AG04449 (cell line): Measurements from ENCODE around the gene MGMT.

Experiments
- CTCF ChIA-PET: fragments of 350-600 bp; formaldehyde crosslinking; extraction: SDS; loops from one replicate; lab custom pipeline; 2021; ENCODE audit warnings: antibody characterized with exemption; lab: Yijun Ruan, JAX
- POLR2A ChIA-PET: fragments of 400-600, 350-600 bp; formaldehyde crosslinking; extraction: SDS; loops from one replicate; lab custom pipeline; 2020; ENCODE audit warnings: antibody characterized with exemption, inconsistent platforms; lab: Yijun Ruan, JAX
- DNase-seq: peaks from one replicate; pipeline ENCODE4 v3.0.0-alpha.2; 2010; ENCODE audit warnings: low read depth, low spot score
- H3K4me3 ChIP-seq: 2 replicates; pipeline ENCODE4 v1.5.1; 2011; ENCODE audit warnings: low read depth, mild to moderate bottlenecking, control low read depth, low read length
- TF ChIP-seq, protein P1 (sequence below): IDR thresholded peaks from one replicate; pipeline ENCODE4 v1.5.1; 2011; ENCODE audit warnings: mild to moderate bottlenecking, moderate library complexity, low read length, control low read depth, inconsistent platforms; ENCODE audit not compliant: insufficient read depth; ENCODE audit errors: missing control alignments

Gene MGMT

DNA sequence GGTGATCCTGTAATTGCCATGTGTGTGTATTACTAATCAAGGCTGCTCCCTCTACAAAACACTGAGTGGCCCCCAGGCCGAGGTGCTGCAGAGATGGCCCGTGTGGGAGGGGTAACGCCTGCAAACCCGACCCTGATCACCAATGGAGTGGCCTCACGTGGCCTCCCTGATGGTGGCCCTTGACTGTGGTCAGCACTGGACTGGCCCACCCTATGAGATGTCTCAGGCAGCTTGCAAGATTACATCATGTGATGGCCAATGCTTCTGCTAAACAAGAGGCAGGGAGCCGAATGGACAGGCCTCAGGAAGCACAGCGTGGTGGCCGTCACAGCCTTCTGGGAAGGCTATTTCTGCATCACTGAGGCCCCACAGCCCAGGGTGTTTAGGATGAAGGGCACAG, 186.4 kb downstream of the MGMT start:
- no peak overlapping the region for H3K4me3 ChIP-seq
- ChIA-PET CTCF (no interaction called here), POLR2A (no interaction called here)
- DNase-seq: no peak
- TF ChIP-seq, protein P1, sequence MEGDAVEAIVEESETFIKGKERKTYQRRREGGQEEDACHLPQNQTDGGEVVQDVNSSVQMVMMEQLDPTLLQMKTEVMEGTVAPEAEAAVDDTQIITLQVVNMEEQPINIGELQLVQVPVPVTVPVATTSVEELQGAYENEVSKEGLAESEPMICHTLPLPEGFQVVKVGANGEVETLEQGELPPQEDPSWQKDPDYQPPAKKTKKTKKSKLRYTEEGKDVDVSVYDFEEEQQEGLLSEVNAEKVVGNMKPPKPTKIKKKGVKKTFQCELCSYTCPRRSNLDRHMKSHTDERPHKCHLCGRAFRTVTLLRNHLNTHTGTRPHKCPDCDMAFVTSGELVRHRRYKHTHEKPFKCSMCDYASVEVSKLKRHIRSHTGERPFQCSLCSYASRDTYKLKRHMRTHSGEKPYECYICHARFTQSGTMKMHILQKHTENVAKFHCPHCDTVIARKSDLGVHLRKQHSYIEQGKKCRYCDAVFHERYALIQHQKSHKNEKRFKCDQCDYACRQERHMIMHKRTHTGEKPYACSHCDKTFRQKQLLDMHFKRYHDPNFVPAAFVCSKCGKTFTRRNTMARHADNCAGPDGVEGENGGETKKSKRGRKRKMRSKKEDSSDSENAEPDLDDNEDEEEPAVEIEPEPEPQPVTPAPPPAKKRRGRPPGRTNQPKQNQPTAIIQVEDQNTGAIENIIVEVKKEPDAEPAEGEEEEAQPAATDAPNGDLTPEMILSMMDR: no peak

DNA sequence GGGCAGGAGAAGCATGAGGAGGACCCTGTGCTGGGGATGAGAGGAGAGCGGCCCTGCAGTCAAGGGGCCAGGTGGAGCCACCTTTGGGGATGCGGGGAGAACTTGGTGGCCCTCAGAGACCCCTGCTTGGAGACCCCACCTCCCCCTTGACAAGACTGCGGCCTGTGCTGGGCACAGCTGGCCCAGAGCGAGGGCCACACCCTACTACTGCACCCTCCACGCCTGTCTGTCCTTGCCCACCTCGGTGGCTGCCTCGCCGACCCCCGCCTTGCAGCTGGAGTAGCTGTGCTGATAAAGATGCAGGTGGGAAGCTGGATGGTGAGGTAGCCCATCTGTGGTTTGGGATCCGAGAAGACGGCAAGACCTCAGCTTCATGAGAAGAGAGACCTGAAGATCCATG, 186.8 kb downstream of the MGMT start:
- no peak for DNase-seq
- POLR2A ChIA-PET: no interaction called here
- no peak overlapping the region for H3K4me3 ChIP-seq
- TF ChIP-seq, protein P1: no peak
- CTCF ChIA-PET: no interaction called here

DNA sequence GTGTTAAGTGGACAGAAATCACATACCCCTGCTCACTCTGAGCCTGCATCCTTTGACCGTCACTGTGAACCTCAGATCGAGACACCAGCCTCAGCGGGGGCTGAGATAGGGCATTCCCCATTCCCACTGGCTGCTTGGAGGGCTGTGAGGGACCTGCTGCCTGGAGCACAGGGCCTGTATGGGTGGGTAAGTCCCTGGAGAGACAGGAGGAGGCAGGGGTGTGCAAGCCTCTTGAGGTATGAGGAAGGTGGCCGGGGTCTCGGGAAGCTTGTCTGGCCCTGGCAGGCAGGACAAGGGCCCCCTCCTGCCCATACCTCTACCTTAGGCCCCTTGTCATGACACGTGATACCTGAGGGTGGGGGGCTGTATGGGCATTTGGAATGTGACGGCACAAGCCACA, 187.4 kb downstream of the MGMT start:
- ChIA-PET POLR2A (no interaction called here), CTCF (no interaction called here)
- TF ChIP-seq, protein P1: no peak
- no peak overlapping the region for H3K4me3 ChIP-seq
- DNase-seq: no peak

DNA sequence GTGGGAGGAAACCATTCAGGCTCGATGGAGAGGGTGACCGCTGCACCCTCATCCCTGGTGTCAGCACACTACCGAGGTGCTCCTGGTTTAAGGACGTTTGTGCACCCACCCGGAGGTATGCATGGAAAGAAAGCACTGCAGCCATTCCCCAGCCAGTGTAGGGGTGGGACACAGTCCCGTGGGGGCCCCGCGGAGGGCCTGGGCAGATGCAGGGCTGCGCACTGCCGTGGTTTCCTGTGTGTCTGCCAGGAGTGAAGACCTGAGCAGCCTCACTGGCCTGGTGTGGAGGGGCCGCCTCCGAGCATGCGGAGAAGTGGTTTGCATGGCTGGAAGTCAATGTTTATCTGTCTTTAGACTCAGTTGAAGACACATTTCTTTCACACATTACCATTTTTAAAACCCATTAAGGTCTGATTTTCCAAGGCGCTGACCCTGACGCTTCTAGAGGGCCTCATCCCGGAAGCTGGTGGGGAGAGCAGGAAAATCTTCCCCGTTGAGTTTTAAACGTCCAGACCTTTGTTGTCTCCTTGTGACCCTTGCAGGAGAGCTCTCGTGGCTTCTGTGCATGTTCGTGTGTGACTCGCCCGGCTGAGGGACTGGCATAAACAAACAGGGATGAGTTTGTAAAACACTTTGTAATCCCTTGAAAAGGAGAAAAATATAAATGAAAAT, 188.1 kb downstream of the MGMT start:
- DNase-seq: no peak
- H3K4me3 ChIP-seq: no peak overlapping the region
- ChIA-PET CTCF (no interaction called here), POLR2A (no interaction called here)
- TF ChIP-seq, protein P1: no peak

DNA sequence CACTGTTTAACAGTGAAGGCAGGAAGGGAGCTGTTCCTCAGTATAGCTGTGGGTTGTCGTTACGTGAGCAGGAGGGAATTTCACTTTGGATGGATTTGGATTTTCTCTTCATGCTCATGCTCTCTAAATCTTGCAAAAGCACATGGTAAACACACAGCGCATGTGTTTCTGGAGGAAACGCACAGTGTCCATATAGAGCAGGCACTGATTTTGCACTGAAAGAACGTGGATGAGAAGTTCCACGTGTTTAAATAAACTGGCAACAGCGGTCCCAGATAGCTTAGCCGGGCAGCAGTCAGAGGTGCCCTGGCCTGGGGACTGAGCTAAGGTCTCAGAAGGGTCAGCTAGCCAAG, 188.6 kb downstream of the MGMT start:
- ChIA-PET POLR2A (no interaction called here), CTCF (no interaction called here)
- H3K4me3 ChIP-seq: no peak overlapping the region
- no peak for DNase-seq
- TF ChIP-seq, protein P1: no peak

DNA sequence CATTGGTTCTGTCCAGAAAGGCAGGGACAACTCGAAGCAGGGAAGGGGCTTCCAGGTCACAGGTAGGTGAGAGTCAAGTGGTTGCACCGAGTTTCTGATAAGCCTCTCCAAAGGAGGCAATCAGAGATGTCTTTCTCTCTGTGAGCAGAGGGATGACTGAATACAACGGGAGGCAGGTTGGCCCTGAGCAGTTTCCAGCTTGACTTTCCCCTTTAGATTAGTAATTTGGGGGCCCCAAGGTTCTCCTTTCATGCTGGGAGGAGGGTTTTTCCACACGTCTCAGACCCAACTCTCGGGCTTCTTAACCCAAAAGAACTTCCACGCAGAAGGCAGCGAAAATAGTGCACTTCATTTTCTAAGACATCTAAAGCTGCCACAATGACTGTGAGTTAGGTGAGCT, 189.6 kb downstream of the MGMT start:
- POLR2A ChIA-PET: no interaction called here
- DNase-seq: no peak
- TF ChIP-seq, protein P1: no peak
- CTCF ChIA-PET: no interaction called here
- H3K4me3 ChIP-seq: no peak overlapping the region
